ENCODE measurements around the gene SNAPC3. TPM values are rescaled to one million over a fixed set of nuclear protein-coding genes. Genes with fewer than 3 reads are reported as not detected.

SNAPC3 gene
- total and polyA plus RNA-seq, 2 of the 4 experiments (the other 2 are of a cell fraction) = 22.0 to 31.0 TPM

DNA sequence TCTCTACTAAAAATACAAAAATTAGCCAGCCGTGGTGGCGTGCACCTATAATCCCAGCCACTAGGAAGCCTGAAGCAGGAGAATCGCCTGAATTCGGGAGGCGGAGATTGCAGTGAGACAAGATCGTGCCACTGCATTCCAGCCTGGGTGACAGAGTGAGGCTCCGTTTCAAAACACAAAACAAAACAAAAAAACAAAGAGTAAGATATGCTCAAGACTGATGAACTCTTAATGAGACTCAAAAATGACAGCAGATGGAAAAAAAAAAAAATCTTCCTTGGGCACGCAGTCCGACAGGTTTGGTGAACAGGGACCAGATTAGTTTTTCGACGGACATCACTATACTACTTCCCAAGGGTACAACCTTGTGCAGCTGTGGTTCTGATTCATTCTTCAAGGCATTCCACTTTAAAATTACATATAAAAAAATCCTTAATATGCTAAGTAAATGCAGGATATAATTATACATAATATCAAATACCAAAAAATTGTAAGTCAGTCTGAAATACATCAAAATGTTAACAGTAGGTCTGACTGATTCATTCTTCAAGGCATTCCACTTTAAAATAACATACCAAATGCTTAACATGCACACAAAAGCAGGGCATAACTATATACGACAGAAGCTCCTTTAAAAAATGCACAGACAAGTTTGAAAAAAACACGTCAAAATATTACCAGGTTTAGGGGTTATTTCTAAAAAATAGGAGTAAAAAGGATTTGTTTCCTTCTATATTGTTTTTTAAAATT lies 75.7 kb downstream of the SNAPC3 start:
- H3K4me3 ChIP-seq (ENCODE audit: insufficient read depth, low read depth, low read length) = no peak overlapping the region

More for the DNA sequence above, 75.7 kb downstream of the SNAPC3 start:
- H3K14ac ChIP-seq (replicated peaks; ENCODE audit: low read depth, low read length) = no peak overlapping the region
- H3K27ac ChIP-seq (ENCODE audit: insufficient read depth, low read length) = no peak overlapping the region
- H2AFZ ChIP-seq (replicated peaks; ENCODE audit: low read length, poor library complexity) = no peak overlapping the region
- ATAC-seq (ENCODE audit: low read depth) (peak; percentile 60), DNase-seq (peak; percentile 6)
- WGBS, 2 experiments (ENCODE audit: extremely low coverage in 2 of 2, insufficient read length in 1 of 2) = 93% methylated on average over 3 of the region's 13 CpGs; no CpG with 5 or more reads in 1 of the 2 experiments
- H3K9ac ChIP-seq (ENCODE audit: low read depth, low read length) = no peak overlapping the region
- H2AK5ac ChIP-seq (ENCODE audit: low read depth, low read length) = no peak overlapping the region
- H4K8ac ChIP-seq (ENCODE audit: low read depth in 2 of 2, low read length in 2 of 2) = no peak overlapping the region
- dilution Hi-C loops (cut with HindIII; ENCODE audit: low sequenced_read_pairs, unreplicated experiment) (no loop called here), in situ Hi-C loops (cut with MboI; ENCODE audit: low sequenced_read_pairs) (no loop called here), intact Hi-C loops (cut with micrococcal nuclease) (loop anchor here (5.0 kb wide), 1 partner anchor 109 kb away; no protein-coding TSS in a partner anchor)
- H2AK9ac ChIP-seq (replicated peaks; ENCODE audit: low read depth, low read length, poor library complexity) = no peak overlapping the region
- no peak overlapping the region for H4K5ac ChIP-seq (ENCODE audit: low read depth, low read length)
- H3K56ac ChIP-seq (ENCODE audit: extremely low read depth, insufficient read depth, low read length) = no peak overlapping the region
- H2BK15ac ChIP-seq (ENCODE audit: low read depth, low read length) = no peak overlapping the region
- H4K91ac ChIP-seq (ENCODE audit: insufficient read depth, low read depth, low read length) = no peak overlapping the region
- ChIA-PET POLR2A (ENCODE audit: unreplicated experiment) (interaction anchor here (0.6 kb wide), 1 partner anchor 93 kb away, joined by 5 read pairs; no protein-coding TSS in a partner anchor), CTCF (interaction anchor here (0.6 kb wide), 1 partner anchor 43 kb away, joined by 11 read pairs; no protein-coding TSS in a partner anchor)
- H3K36me3 ChIP-seq (ENCODE audit: control insufficient read depth, insufficient read depth, low read length) = peaks cover 1% of the 10 kb centered on the region
- no peak overlapping the region for H2BK5ac ChIP-seq (ENCODE audit: low read depth, low read length, poor library complexity, severe bottlenecking)
- H3K18ac ChIP-seq (ENCODE audit: low read depth, low read length) = no peak overlapping the region
- H4K20me1 ChIP-seq (ENCODE audit: insufficient read depth, low read length) = no peaks in the 10 kb centered on the region
- BruUV-seq (replicated peaks) = no TSS peak
- no peaks in the 10 kb centered on the region for H3K9me1 ChIP-seq (ENCODE audit: insufficient read depth, low read length)
- no peak overlapping the region for H3K4me2 ChIP-seq (ENCODE audit: low read depth, low read length)
- no peaks in the 10 kb centered on the region for H3K27me3 ChIP-seq (ENCODE audit: control insufficient read depth, insufficient read depth, low read length)
- H3K9me3 ChIP-seq (ENCODE audit: control insufficient read depth, insufficient read depth, low read length) = no peaks in the 10 kb centered on the region
- 0 out of 2 replicates have a peak, but pooled peaks cover 1% of the 10 kb centered on the region for H3K4me1 ChIP-seq (ENCODE audit: control insufficient read depth, insufficient read depth, low read length)
- H3K79me1 ChIP-seq (ENCODE audit: low read depth in 1 of 2, low read length in 2 of 2) = peaks cover 12 to 47% of the 10 kb centered on the region in 2 experiments
- H3K4ac ChIP-seq (ENCODE audit: low read depth, low read length) = no peak overlapping the region
- no peak overlapping the region for H3K23ac ChIP-seq (ENCODE audit: low read depth, low read length)
- no peak overlapping the region for H2BK20ac ChIP-seq (ENCODE audit: low read depth, low read length)
- TF ChIP-seq MXI1 (IDR thresholded peaks at IDR 0.05; ENCODE audit: borderline replicate concordance, low read depth, low read length) (no peak), RCOR1 (IDR thresholded peaks at IDR 0.05; ENCODE audit: insufficient replicate concordance, low read length) (no peak), POLR2A (IDR thresholded peaks at IDR 0.05; ENCODE audit: low read depth, low read length) (no peak), CHD1 (IDR thresholded peaks at IDR 0.05; ENCODE audit: low read depth, low read length) (no peak), BHLHE40 (IDR thresholded peaks at IDR 0.05; ENCODE audit: low read depth, low read length) (no peak), MAZ (IDR thresholded peaks at IDR 0.05; ENCODE audit: borderline replicate concordance, low read depth, low read length) (no peak)
- TF ChIP-seq, protein P1, sequence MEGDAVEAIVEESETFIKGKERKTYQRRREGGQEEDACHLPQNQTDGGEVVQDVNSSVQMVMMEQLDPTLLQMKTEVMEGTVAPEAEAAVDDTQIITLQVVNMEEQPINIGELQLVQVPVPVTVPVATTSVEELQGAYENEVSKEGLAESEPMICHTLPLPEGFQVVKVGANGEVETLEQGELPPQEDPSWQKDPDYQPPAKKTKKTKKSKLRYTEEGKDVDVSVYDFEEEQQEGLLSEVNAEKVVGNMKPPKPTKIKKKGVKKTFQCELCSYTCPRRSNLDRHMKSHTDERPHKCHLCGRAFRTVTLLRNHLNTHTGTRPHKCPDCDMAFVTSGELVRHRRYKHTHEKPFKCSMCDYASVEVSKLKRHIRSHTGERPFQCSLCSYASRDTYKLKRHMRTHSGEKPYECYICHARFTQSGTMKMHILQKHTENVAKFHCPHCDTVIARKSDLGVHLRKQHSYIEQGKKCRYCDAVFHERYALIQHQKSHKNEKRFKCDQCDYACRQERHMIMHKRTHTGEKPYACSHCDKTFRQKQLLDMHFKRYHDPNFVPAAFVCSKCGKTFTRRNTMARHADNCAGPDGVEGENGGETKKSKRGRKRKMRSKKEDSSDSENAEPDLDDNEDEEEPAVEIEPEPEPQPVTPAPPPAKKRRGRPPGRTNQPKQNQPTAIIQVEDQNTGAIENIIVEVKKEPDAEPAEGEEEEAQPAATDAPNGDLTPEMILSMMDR (conservative IDR thresholded peaks at IDR 0.05; ENCODE audit: low read depth, low read length) = no peak
- H2BK120ac ChIP-seq (ENCODE audit: low read depth, low read length) = no peak overlapping the region

Measured in IMR-90 (cell line).